Glomerular endothelial cell (primary cell): ENCODE data around the gene C1QC. TPM values are rescaled to one million over a fixed set of nuclear protein-coding genes. Genes with fewer than 3 reads are reported as not detected.
"Not testable (repeated sequence)": the region's sequence is repeated elsewhere in the genome, so short reads cannot be mapped to it uniquely, and the experiment has no call there.

Experiments used
- DNase-seq: peaks from one replicate; pipeline ENCODE4 v3.0.0-alpha.2; 2011; ENCODE audit warnings: low read depth, low spot score; ENCODE audit errors: extremely low read depth
- total RNA-seq: library from RNA; depleted of rRNA; stranded (reverse); fragments of >200 nt; gene quantifications from 2 replicates; pipeline ENCODE4 v1.2.3, GENCODE V29; 2015

C1QC gene
- total RNA-seq, 1 donor from 2014 or later, result not detected

DNA sequence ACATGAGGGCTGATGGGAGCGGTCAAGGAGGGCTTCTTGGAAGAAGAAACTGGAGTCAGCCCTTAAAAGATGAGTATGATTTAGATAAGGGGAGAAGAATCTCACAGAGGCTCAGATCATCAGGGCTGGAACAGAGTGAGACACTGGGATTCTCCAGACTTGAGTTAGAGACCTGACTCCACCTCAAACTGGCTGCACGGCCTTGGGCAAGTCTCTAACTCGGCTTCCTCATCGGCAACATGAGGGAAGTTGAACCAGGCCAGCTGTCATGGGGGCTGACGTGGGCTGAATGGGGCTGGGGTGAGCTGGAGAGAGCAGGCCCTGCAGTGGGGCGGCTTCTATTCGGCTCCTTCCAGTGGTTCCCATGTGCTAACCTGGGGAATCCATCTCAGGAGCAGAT is 2.5 kb downstream of the C1QC start:
- no peak for DNase-seq

DNA sequence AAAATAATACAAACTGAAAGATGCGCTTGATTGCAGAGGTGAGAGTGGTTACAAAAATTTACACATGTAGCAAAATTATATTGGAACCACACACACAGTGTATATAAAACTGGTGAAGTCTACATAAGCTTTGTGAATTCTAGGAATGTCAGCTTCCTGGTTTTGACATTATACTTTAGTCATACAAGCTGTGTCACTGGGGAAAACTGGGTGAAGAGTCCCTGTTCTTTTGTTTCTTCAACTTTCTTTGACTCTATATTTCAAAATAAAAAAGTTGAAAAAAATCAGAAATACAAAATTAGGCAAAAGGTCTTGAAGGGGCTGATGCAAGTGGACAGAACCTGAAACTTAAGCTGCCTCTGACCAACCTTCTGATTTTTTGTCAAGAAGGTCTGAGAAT is 3.0 kb downstream of the C1QC start:
- no peak for DNase-seq

DNA sequence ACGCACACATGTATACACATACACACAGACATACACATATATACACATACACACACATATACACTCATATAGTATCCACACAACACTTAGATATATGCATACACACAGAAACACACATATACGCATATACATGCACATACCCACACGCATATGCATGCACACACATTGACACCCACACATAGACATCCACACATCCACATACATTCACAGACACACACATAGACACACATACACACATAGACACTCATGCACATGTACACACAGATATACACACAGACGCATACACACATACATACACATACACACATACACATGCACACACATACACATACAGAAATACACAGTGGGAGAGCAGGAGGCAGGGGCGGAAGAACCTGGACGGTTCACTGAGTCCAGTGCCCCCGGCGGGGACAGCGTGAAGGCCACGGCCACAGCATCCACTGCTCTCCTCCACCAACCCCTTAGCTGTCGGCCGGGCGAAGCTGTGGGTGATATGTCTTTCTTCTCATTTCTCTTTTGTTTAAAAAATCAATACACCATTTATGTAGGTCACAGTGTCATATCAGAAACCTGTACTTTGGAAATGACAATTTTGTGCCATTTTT is 6.8 kb downstream of the C1QC start:
- no peak for DNase-seq

DNA sequence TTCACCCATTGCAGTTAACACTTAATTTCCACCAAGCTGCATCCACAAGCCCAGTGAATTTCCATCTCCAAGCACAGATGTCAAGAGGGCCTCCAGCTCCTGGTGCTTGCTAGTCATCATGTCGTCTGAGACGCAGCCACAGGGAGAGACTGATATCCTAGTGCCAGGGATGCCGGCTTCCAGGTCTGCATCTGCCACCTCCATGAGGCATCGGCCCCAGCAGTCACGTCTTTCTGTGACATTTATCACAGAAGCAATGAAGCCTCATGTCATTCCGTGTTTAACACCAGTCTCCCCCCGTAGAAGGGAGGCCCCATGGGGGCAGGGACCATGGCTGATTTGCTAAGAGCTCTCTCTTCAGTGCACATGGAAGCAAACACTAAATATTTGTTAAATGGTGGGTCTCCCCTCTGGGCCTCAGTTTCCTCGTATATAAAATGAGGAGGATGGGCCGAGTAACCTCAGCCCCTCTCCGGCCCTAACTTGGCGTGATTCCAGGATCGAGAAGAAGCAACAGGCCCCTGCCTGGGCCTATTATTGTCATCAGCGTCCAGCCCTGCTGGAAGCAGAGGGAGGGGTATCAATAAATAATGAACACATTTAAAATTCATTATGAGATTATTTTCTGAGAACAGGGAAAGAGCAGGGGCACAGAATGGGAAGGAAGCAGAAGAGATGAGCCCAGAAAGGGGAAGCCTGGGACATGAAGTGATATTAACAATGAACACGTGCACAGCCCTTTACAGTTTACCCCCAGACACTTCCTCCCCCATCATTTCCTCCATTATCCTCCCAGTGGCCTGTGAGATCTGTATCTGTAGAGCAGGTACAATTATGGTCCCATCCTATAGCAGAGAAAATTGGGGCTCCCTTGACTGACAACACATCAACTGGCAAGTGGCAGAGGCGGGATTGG is 8.8 kb downstream of the C1QC start:
- no peak for DNase-seq

DNA sequence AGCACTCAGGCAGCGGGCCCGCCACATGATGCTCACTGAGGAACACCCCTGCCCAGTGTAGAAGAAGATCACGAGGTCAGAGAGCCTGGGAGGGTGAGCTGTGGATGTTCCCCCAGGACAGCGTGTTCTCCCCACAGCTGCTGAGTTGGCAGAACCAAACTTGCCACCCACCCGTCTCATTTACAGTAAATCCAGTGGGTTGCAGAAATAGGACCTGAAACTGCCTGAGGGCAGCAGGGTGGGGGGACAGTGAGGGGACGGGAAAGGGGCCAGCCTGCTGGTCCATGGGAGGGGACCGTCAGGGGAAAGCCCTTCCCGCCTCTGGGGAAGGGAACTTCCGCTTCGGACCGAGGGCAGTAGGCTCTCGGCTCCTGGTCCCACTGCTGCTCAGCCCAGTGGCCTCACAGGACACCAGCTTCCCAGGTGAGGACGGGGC is 9.5 kb downstream of the C1QC start, which contains the start of gene C1QB:
C1QB (plus strand) TSS at position 356 of the 436 bp plus-strand sequence. CDS start 6,227 bp downstream, outside the sequence.
- no peak for DNase-seq

DNA sequence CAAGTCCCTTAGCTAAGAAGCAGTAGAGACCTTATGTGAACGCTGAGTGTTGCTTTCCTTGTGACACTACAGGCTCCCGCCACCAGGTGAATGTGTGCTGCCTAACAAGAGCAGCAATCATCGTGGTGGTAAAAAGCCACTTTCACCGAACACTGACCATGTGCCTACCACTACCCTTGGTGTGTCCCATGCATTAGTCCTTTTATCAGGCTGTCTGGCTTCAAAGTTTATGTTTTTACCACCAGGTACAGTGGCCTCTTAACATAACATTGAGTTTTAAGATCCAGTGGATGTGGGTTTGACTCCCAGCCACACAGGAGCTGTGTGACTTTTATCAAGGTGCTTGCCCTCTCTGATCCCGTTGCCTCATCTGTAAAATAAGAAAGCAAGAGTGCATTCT is 11.3 kb downstream of the C1QC start:
- no peak for DNase-seq

DNA sequence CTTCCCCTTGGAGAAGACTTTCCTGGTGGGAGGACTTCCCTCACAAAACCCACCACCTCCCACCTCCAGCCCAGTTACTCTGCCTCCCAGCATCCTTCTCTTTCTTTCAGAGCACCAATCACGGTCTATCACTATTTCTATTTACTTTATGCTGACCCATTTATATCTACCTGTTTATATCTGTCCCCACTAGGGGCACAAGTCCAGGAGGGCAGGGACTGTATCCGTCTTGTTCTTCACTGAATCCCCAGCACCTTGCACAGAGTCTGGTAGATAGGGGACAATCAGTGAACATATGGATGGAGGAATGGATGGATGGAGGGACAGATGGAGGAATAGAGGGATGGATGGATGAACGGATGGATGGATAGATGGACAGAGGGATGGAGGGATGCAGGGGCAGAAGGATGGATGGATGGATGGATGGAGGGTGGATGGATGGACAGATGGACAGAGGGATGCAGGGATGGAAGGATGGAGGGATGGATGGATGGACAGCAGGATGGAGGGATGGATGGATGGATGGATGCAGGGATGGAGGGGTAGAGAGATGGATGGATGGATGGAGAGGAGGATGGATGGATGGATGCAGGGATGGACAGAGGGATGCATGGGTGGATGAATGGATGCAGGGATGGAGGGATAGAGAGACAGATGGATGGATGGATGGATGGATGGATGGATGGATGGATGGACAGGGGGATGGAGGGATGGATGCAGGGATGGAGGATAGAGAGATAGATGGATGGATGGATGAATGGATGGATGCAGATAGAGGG is 15.1 kb downstream of the C1QC start:
- DNase-seq, result no peak

DNA sequence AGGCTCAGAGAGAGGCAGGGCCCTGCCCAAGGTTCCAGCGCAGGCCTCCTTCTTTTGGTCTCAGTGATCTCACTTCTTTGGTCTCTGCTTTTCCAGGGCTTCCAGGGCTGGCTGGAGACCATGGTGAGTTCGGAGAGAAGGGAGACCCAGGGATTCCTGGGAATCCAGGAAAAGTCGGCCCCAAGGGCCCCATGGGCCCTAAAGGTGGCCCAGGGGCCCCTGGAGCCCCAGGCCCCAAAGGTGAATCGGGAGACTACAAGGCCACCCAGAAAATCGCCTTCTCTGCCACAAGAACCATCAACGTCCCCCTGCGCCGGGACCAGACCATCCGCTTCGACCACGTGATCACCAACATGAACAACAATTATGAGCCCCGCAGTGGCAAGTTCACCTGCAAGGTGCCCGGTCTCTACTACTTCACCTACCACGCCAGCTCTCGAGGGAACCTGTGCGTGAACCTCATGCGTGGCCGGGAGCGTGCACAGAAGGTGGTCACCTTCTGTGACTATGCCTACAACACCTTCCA is 17.3 kb downstream of the C1QC start:
- DNase-seq, result no peak

DNA sequence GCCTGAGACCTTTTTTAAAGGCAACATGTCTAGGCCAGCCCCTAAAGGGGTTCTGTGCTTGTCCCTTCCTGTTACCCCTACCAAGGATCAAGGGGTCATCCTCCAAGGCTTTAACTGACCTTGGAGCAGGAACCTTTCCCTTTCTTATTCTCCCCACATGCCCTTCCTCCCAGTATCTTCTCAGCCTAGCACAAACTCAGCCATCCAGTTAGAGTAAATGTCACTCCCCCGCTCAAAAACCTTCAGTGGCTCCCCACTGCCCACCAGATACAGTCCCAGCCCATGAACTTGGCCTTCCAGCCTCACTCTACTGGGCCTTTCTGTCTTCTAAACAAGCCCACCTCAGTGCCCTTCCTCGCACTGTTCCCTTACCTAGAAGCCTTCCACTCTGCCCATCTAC is 18.4 kb downstream of the C1QC start:
- no peak for DNase-seq

DNA sequence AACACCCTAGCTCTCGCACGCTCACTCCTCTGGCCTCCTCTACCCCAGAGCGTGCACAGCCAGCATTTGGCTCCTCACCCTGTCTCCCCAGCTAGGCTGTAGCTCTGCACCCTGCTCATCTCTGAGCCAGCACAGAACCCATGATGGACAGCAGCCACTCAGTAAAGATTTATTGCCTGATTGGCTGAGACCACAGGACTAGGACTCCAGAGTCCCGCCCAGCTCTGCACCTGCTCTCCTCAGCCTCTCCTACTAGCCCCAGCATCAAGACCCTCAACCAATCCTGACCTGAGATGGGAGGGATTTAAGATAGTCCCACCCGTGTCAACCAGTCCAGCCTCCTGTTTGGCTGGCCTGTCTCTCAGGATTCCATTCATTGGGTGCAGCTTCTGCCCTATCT is 18.9 kb downstream of the C1QC start:
- no peak for DNase-seq

DNA sequence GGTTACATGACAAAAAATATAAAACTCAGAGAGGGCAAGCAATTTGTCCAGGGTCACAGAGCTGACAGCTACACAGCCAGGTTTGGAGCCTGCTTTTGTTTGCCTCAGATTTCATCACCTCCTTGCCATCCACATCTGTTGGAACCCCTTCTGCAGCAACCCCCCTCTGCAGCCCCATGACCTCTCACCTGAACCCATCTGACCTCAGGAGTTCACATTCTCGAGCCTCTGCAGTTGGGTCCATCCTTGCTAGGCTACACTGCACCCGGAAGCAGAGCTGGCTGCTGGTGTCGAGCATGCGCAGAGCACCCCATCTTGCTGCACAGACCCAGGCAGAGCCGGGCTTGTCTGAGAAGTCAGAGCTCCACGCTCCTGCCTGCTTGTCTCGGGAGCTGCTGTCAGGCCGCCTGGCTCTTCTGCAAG is 19.6 kb downstream of the C1QC start:
- DNase-seq, result no peak

DNA sequence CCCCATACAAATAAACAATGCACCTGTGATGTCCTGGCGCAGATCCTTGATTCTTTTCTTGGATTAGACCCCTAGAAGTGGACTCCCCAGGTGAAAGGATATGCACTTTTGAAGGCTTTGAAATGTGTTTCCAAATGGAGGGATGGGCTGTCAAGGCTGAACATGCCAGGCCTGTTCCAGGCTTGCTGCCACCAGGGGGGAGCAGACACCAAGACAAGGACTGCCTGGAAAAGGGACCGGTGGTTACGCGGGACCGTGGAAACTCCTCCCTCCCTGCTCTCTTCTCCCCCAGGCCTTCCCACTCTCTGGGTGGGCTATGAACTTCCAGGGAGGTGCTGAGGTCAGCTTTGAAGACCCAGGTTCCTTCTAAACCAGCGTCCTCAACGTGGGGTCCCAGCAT is 22.3 kb downstream of the C1QC start:
- no peak for DNase-seq

DNA sequence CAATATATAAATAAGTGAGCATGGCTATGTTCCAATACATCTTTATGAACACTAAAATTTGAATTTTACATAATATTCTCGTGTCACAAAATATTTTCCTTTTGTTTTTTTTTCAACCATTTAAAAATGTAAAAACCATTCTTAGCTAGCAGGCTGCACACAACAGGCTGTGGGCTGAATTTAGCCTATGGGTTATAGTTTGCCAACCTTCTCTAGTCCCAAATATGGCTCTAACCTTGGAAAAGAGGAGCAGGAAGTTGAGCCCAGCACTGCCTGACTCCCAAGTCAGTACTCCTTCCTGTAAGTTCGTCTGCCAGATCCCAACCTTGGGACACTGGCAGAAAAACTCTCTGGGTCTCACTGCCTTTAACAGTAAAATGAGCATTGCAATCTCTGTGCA is 23.0 kb downstream of the C1QC start:
- DNase-seq, result no peak

DNA sequence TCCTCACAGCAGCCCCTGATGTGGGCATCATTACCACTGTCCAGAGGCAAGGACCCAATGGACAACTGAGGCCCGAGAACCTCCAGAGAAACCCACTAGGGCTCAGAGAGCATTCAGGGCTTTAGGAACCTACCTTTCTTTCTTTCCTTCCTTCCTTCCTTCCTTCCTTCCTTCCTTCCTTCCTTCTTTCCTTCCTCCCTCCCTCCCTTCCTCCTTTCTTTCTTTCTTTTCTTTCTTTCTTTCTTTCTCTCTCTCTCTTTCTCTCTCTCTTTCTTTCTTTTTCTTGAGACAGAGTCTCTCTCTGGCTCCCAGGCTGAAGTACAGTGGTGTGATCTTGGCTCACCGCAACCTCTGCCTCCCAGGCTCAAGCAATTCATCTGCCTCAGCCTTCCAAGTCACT is 25.4 kb downstream of the C1QC start:
- DNase-seq, result not testable (repeated sequence)

DNA sequence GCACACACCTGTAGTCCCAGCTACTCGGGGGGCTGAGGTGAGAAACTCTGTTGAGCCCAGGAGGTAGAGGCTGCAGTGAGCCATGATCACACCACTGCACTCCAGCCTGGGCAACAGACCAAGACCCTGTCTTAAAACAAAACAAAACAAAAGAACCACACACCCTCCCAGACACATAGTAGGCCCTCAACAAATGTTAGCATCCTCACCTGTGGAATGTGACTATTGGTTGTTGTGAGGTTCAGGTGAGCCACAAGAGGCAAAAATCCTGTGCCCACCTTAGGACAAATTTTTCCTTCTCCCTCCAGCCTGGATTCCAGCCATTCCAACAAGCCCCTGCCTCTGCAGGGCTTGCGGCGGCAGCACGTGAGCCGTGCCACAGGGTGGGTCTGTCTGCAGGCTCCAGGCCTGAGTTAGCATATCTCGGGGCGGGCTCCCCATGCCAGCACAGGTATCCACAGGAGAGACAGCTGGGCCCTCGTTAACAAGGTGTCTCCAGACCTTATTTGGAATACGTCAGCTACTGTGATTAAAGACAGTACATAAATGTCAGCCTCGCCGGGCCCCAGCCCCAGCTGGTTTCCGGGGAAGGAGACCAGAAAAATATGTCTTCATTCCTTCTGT is 27.0 kb downstream of the C1QC start:
- no peak for DNase-seq

DNA sequence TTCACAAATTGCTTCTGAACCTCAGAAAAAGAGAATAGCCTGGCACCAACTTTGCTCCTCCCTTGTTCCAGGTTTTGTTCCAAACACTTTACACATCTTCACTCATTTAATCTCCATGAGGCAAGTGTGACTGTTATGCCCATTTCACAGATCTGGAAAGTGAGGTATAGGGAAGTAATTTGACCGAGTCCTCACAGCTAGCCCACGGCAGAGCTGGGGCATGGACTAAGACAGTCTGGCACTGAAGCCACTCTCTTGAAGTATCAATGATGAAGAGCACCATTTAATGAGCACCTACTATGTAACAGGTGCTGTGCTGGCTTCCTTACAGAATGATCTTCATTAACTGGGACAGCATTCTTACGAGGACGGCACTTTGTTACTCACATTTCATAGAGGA is 28.6 kb downstream of the C1QC start:
- DNase-seq, result no peak

DNA sequence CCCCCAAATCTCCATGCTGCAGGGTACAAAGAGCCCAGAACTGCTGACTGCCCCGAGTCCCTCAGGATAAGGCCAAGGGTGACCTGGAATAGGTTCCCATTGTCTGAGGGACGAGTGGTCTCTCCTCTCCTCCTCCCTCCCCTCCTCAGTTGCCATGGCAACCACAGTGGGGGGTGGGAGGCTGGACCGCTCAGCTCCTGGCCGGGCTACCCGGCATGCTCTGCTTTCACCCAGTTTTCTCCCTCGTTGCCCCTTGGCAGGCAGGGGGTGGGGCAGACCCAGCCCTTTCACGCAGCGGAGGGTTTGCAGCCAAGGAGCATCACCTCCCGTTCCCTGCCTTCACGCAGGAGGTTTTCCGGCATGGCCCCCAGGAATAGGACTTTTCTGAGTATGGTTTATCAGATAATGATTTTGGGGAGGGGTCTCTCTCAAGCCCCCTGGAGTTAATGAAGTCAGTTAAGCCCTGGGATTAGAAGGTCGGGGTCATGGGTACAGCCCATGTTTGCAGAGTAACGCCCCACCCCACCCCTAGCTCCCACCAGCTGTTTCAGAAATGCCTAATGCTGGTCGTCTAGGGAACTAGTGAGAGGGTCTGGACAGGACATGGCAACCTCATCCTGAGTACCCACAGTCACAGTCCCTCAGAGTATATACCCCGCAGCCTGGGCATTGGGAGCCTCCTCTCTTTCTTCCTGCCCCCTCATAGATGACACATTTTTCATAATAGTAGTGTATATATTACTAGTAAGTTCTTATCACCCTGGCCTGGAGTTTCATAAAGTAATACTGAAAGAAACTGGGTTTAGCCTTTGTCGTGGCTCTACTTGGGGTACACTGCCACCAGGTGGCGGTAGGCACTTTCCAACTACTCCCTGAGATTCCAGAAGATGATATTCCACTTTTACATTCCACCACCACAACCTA is 30.3 kb downstream of the C1QC start:
- peak; percentile 52 for DNase-seq

DNA sequence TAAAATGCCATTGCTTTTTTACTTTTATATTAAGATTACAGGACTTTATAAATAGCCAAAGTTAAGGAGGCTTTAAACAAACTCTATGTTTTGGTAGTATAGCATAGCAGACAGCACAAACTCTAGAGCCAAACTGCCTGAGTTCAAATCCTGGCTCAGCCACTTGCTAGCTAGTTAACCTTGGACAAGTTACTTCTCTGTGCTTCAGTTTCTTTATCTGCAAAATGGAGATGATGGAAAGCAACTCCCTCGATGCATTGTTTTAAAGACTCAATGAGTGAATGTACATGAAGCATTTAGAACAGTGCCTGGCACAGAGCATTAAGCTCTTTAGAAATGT is 30.9 kb downstream of the C1QC start:
- no peak for DNase-seq

DNA sequence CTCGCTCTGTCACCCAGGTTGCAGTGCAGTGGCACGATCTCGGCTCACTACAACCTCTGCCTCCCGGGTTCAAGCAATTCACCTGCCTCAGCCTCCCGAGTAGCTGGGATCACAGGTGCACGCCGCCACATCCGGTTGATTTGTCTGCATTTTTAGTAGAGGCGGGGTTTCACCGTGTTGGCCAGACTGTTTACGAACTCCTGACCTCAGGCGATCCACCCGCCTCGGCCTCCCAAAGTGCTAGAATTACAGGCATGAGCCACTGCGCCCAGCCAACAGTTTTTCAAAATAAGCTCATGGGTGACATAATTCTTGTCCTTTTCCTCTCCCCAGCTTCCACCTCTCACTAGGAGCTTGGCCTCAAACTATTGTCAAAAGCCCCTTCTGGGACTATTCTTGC is 32.7 kb downstream of the C1QC start:
- DNase-seq, result not testable (repeated sequence)
